ENCODE results near the gene PIH1D1. TPM values are rescaled to one million over a fixed set of nuclear protein-coding genes. Genes with fewer than 3 reads are reported as not detected.

The PIH1D1 gene
- total RNA-seq, 1 donor from 2014 or later: 84.5 TPM

DNA sequence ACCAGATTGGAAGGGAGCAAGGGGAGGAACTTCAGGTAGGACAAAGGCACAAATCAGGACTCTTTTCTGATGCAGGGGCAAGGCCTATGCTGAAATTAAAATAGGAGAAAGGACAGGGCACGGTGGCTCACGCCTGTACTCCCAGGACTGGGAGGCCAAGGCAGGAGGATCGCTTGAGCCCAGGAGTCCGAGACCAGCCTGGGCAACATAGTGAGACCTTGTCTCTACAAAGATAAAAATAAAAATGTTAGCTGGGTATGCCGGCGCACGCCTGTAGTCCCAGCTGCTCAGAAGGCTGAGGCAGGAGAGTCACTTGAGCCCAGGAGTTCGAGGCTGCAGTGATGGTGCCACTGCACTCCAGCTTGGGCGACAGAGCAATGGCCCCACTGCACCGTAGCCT lies 15.9 kb downstream of the PIH1D1 start:
- Mint-ChIP-seq H3K27ac (ENCODE audit: unreplicated experiment) (no peak overlapping the region), H3K9me3 (ENCODE audit: unreplicated experiment) (no peaks in the 10 kb centered on the region)
- DNase-seq (ENCODE audit: extremely low spot score, unreplicated experiment): no peak

DNA sequence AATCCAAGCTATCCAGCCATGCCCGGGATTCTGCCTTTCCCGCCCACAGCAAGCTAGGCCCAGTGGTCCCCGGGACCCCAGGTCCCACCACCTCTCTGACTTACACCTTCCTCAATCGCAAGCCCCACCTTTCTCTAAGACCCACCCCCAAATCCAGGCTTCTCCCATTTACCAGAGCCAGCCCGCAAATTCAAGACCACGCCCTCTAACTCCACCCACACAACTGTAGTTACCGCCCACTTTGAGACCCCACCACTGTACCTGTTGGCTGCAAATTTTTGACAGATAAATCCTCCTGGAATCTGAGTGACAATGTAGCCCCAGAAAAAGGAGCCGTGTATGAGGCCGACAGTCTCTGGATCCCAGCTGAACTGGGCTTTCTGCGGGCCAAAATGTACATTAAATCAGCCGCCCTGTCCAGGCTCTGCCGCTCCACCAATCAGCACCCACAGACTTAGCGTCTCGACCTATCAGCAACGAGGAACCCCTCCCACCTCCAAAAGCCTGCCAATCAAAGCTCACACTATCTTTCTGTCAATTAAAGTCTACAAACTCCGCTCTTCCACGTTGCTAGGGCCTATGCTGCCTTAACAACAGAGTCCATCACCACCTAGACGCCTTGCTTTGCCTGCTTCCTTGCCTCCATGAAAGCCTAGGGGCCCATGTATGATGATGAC lies 16.6 kb downstream of the PIH1D1 start:
- TF ChIP-seq CTCF (IDR thresholded peaks at IDR 0.05): no peak
- Mint-ChIP-seq H3K9me3 (ENCODE audit: unreplicated experiment) (no peaks in the 10 kb centered on the region), H3K27ac (ENCODE audit: unreplicated experiment) (no peak overlapping the region), H3K4me1 (ENCODE audit: unreplicated experiment) (no peaks in the 10 kb centered on the region), H3K4me3 (ENCODE audit: unreplicated experiment) (no peak overlapping the region), H3K36me3 (ENCODE audit: unreplicated experiment) (no peaks in the 10 kb centered on the region), H3K27me3 (ENCODE audit: unreplicated experiment) (peaks cover 77% of the 10 kb centered on the region)
- DNase-seq (ENCODE audit: extremely low spot score, unreplicated experiment): no peak

More for the DNA sequence above, 15.9 kb downstream of the PIH1D1 start:
- no peak for TF ChIP-seq CTCF (IDR thresholded peaks at IDR 0.05)
- peaks cover 78% of the 10 kb centered on the region for H3K27me3 Mint-ChIP-seq (ENCODE audit: unreplicated experiment)
- no peak overlapping the region for H3K4me3 Mint-ChIP-seq (ENCODE audit: unreplicated experiment)
- H3K36me3 Mint-ChIP-seq (ENCODE audit: unreplicated experiment): no peaks in the 10 kb centered on the region
- peaks cover 3% of the 10 kb centered on the region for H3K4me1 Mint-ChIP-seq (ENCODE audit: unreplicated experiment)

DNA sequence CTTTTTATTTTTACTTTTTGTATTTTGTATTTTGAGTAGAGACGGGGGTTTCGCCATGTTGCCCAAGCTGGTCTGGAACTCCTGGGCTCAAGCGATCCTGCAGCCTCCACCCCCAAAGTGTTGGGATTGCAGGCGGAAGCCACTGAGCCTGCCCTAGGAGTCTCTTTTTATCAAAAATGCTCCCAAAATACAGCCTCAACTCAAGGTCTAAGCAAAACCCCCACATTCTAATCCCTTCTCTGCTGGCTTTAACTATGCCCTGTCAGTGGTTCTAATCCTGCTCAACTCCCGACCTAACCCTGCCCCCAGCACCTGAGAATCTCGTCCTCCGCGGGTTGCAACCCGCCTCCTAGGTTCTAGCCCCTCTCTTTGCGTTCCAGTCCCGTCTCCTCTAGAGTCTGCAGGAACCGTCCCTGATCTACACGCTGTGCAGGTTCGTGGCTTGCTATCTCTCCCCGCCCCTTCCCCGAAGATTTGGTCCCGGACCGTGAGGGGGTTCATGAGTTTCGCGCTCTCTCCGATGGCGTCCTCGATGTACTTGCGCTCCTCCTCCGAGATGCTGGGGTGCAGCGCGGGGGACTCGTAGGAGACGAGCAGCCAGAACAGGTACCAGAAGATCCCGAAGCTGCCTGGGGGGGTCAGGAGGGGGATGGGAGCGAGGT lies 18.2 kb downstream of the PIH1D1 start:
- Mint-ChIP-seq H3K27me3 (ENCODE audit: unreplicated experiment) (peaks cover 75% of the 10 kb centered on the region), H3K27ac (ENCODE audit: unreplicated experiment) (no peak overlapping the region)

DNA sequence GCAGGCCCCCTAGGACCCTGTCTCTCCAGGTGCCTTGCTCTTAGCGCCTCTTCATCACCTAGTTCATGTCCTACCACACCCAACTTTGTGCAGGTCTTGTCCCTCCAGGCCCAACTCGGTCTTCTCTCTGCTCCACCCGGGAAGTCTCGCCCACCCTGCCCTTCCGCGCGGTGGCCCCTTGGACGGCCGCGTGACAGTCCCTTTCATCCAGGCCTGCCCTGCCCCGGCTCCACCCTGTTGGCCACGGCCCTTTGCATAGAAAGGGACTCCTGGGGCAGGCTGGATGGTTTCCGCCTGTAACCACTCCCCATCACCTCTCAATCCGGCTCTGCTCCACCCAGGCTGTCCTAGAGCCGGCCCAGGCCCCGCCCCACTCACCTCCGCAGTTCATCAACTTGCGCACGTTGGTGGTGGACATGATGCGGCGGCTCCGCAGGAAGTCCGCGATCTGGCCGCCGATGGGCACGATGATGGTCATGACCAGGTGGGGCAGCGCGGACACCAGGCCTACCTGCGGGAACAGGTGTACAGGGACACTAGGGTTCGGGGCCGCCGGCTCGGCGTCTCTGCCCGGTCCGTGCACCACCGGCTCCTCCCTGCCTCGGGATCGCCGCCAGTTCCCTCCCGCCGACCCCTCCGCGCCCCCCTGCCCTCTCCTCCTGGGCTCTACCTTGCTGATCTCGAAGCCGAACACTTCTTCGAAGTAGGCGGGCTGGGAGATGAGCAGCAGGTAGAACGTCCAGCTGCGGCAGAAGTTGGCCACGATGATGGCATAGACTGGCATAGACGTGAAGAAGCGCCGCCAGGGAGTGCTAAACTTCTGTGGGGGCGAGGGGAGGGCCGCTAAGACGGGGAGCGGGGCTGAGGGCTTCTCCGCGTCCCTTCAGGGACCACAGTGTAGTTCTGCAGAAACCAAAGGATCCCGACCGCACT lies 19.2 kb downstream of the PIH1D1 start:
- TF ChIP-seq CTCF (IDR thresholded peaks at IDR 0.05): no peak
- Mint-ChIP-seq H3K36me3 (ENCODE audit: unreplicated experiment) (no peaks in the 10 kb centered on the region), H3K4me3 (ENCODE audit: unreplicated experiment) (no peak overlapping the region), H3K4me1 (ENCODE audit: unreplicated experiment) (peaks cover 10% of the 10 kb centered on the region), H3K27me3 (ENCODE audit: unreplicated experiment) (peaks cover 73% of the 10 kb centered on the region), H3K9me3 (ENCODE audit: unreplicated experiment) (no peaks in the 10 kb centered on the region), H3K27ac (ENCODE audit: unreplicated experiment) (no peak overlapping the region)
- no peak for DNase-seq (ENCODE audit: extremely low spot score, unreplicated experiment)

More for the DNA sequence above, 18.2 kb downstream of the PIH1D1 start:
- no peaks in the 10 kb centered on the region for H3K9me3 Mint-ChIP-seq (ENCODE audit: unreplicated experiment)
- H3K4me3 Mint-ChIP-seq (ENCODE audit: unreplicated experiment): no peak overlapping the region
- no peak for DNase-seq (ENCODE audit: extremely low spot score, unreplicated experiment)
- no peaks in the 10 kb centered on the region for H3K36me3 Mint-ChIP-seq (ENCODE audit: unreplicated experiment)
- no peak for TF ChIP-seq CTCF (IDR thresholded peaks at IDR 0.05)
- peaks cover 4% of the 10 kb centered on the region for H3K4me1 Mint-ChIP-seq (ENCODE audit: unreplicated experiment)
